ENCODE data around the gene RABL3. TPM values are rescaled to one million over a fixed set of nuclear protein-coding genes. Genes with fewer than 3 reads are reported as not detected.

RABL3 gene
- total and polyA plus RNA-seq, 2 of the 13 experiments (the other 11 are each of a cell fraction or from before 2014, with no cell fraction given), result 4.8 to 31.9 TPM

DNA sequence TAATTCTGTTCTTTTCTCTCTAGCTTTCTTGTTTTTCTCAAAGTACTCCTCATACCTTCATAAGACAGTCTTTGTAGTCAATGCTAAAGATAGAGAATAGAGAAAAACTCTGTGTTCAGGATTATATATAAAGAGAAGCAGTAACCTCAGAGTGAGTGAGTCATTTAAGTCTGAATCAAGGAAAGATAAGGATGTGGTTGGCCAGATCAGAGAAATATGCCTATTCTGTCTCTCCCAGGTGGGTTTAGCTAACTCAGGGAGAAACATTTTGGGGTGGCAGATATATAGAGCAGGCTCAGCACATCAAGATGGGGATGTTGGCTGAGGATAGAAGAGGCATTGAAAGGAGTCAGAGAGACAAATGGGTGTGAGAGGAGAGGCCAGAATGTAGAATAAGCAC is 31.6 kb upstream of the RABL3 start:
- POLR2A ChIA-PET, result no interaction called here
- H2AFZ ChIP-seq (ENCODE audit: low read length), result no peak overlapping the region
- no peak overlapping the region for H3K4me3 ChIP-seq (replicated peaks in 1 of 3; ENCODE audit: insufficient read depth in 1 of 3, low read depth in 2 of 3, low read length in 3 of 3)
- no peak for ATAC-seq
- no peak overlapping the region for H3K9ac ChIP-seq (ENCODE audit: insufficient read depth, low read depth, low read length)
- in situ Hi-C loops (cut with HindIII; ENCODE audit: extremely low pct_ligation_motif_present, low pct_unique_long_range_greater_than_20kb), result no loop called here
- no peak for TF ChIP-seq FOXA1 (IDR thresholded peaks at IDR 0.05)
- TF ChIP-seq FOXA1 (CRISPR knock-in tag; IDR thresholded peaks at IDR 0.05), result no peak
- TF ChIP-seq, protein P1, sequence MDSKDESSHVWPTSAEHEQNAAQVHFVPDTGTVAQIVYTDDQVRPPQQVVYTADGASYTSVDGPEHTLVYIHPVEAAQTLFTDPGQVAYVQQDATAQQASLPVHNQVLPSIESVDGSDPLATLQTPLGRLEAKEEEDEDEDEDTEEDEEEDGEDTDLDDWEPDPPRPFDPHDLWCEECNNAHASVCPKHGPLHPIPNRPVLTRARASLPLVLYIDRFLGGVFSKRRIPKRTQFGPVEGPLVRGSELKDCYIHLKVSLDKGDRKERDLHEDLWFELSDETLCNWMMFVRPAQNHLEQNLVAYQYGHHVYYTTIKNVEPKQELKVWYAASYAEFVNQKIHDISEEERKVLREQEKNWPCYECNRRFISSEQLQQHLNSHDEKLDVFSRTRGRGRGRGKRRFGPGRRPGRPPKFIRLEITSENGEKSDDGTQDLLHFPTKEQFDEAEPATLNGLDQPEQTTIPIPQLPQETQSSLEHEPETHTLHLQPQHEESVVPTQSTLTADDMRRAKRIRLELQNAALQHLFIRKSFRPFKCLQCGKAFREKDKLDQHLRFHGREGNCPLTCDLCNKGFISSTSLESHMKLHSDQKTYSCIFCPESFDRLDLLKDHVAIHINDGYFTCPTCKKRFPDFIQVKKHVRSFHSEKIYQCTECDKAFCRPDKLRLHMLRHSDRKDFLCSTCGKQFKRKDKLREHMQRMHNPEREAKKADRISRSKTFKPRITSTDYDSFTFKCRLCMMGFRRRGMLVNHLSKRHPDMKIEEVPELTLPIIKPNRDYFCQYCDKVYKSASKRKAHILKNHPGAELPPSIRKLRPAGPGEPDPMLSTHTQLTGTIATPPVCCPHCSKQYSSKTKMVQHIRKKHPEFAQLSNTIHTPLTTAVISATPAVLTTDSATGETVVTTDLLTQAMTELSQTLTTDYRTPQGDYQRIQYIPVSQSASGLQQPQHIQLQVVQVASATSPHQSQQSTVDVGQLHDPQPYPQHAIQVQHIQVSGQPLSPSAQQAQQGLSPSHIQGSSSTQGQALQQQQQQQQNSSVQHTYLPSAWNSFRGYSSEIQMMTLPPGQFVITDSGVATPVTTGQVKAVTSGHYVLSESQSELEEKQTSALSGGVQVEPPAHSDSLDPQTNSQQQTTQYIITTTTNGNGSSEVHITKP (CRISPR knock-in tag; IDR thresholded peaks at IDR 0.05; ENCODE audit: low read depth), result no peak
- no TSS peak for BruUV-seq (replicated peaks)
- intact Hi-C loops (cut with micrococcal nuclease; ENCODE audit: unreplicated experiment), result no loop called here
- H3K27me3 ChIP-seq (ENCODE audit: control insufficient read depth in 1 of 2, insufficient read depth in 2 of 2, low read length in 2 of 2), result no peaks in the 10 kb centered on the region
- no peak overlapping the region for H3K4me2 ChIP-seq (ENCODE audit: low read depth, low read length)
- H3K9me3 ChIP-seq (ENCODE audit: low read length), result no peaks in the 10 kb centered on the region
- no peak for DNase-seq (ENCODE audit: low spot score)
- H3K36me3 ChIP-seq (replicated peaks in 1 of 2; ENCODE audit: control insufficient read depth in 1 of 2, insufficient read depth in 2 of 2, low read length in 2 of 2), result peaks cover 6 to 57% of the 10 kb centered on the region in 2 experiments
- FAIRE-seq, result no peak
- no peaks in the 10 kb centered on the region for H3K4me1 ChIP-seq (ENCODE audit: insufficient read depth, low read length)
- no peaks in the 10 kb centered on the region for H4K20me1 ChIP-seq (ENCODE audit: insufficient read depth, low read length)
- no peak overlapping the region for H3K27ac ChIP-seq (ENCODE audit: extremely low read length, insufficient read depth, low read length)
- CTCF ChIA-PET (ENCODE audit: low intra/inter-chr PET ratio, low total read pairs), result no interaction called here
- H3K79me2 ChIP-seq (ENCODE audit: insufficient read depth, low read length), result peaks cover 5% of the 10 kb centered on the region

DNA sequence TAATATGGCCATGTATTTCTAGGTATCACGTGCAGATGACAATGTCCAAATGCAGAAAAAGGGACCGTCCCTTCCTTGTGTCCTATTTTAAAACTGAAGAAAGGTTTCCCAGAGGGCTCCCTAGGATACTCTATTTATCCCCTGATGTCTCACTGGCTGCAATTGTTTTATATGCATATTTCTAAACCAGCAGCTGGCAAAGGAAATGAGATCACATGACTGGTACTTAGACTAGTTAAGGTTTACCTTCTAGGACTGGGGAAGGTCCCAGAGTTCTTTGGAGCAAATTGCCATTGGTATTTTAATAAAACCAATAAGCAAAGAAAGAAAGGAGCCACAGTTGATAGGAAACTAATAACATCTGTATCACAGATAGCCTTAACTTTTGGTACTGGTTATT is 29.8 kb upstream of the RABL3 start:
- no peak overlapping the region for H3K4me2 ChIP-seq (ENCODE audit: low read depth, low read length)
- H3K27me3 ChIP-seq (ENCODE audit: control insufficient read depth in 1 of 2, insufficient read depth in 2 of 2, low read length in 2 of 2), result no peaks in the 10 kb centered on the region
- DNase-seq (ENCODE audit: low spot score) (no peak), ATAC-seq (no peak), FAIRE-seq (no peak)
- H3K4me3 ChIP-seq (replicated peaks in 1 of 3; ENCODE audit: insufficient read depth in 1 of 3, low read depth in 2 of 3, low read length in 3 of 3), result no peak overlapping the region
- peaks cover 8% of the 10 kb centered on the region for H3K79me2 ChIP-seq (ENCODE audit: insufficient read depth, low read length)
- ChIA-PET POLR2A (no interaction called here), CTCF (ENCODE audit: low intra/inter-chr PET ratio, low total read pairs) (no interaction called here)
- WGBS (ENCODE audit: low lambda C conversion rate), result 76% methylated on average over 2 of the region's 2 CpGs
- peaks cover 5 to 50% of the 10 kb centered on the region in 2 experiments for H3K36me3 ChIP-seq (replicated peaks in 1 of 2; ENCODE audit: control insufficient read depth in 1 of 2, insufficient read depth in 2 of 2, low read length in 2 of 2)
- in situ Hi-C loops (cut with HindIII; ENCODE audit: extremely low pct_ligation_motif_present, low pct_unique_long_range_greater_than_20kb), result no loop called here
- intact Hi-C loops (cut with micrococcal nuclease; ENCODE audit: unreplicated experiment), result no loop called here
- no peak overlapping the region for H3K9ac ChIP-seq (ENCODE audit: insufficient read depth, low read depth, low read length)
- peaks cover 2% of the 10 kb centered on the region for H3K4me1 ChIP-seq (ENCODE audit: insufficient read depth, low read length)
- no peak overlapping the region for H2AFZ ChIP-seq (ENCODE audit: low read length)
- H4K20me1 ChIP-seq (ENCODE audit: insufficient read depth, low read length), result no peaks in the 10 kb centered on the region
- H3K9me3 ChIP-seq (ENCODE audit: low read length), result no peaks in the 10 kb centered on the region
- no peak overlapping the region for H3K27ac ChIP-seq (ENCODE audit: extremely low read length, insufficient read depth, low read length)
- BruUV-seq (replicated peaks), result no TSS peak
- TF ChIP-seq ARID2 (CRISPR knock-in tag; IDR thresholded peaks at IDR 0.05; ENCODE audit: borderline replicate concordance) (no peak), ETV5 (CRISPR knock-in tag; IDR thresholded peaks at IDR 0.05; ENCODE audit: borderline replicate concordance) (no peak), RFX1 (IDR thresholded peaks at IDR 0.05) (no peak), RXRA (CRISPR knock-in tag; IDR thresholded peaks at IDR 0.05) (no peak), ZNF773 (CRISPR knock-in tag; IDR thresholded peaks at IDR 0.05; ENCODE audit: borderline replicate concordance) (no peak)
- TF ChIP-seq, protein P2, sequence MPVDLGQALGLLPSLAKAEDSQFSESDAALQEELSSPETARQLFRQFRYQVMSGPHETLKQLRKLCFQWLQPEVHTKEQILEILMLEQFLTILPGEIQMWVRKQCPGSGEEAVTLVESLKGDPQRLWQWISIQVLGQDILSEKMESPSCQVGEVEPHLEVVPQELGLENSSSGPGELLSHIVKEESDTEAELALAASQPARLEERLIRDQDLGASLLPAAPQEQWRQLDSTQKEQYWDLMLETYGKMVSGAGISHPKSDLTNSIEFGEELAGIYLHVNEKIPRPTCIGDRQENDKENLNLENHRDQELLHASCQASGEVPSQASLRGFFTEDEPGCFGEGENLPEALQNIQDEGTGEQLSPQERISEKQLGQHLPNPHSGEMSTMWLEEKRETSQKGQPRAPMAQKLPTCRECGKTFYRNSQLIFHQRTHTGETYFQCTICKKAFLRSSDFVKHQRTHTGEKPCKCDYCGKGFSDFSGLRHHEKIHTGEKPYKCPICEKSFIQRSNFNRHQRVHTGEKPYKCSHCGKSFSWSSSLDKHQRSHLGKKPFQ (CRISPR knock-in tag; IDR thresholded peaks at IDR 0.05; ENCODE audit: insufficient replicate concordance), result no peak
- TF ChIP-seq, protein P3, sequence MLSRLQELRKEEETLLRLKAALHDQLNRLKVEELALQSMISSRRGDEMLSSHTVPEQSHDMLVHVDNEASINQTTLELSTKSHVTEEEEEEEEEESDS (CRISPR knock-in tag; IDR thresholded peaks at IDR 0.05; ENCODE audit: borderline replicate concordance), result no peak

Data from HepG2 (cell line).